HEK293 (cell line): ENCODE measurements around the gene TECR.
"Not testable (repeated sequence)": the region's sequence is repeated elsewhere in the genome, so short reads cannot be mapped to it uniquely, and the experiment has no call there.

Source experiments
- CTCF ChIA-PET: fragments of 350-600 bp; formaldehyde crosslinking; extraction: SDS; loops from one replicate; lab custom pipeline; 2021; ENCODE audit warnings: antibody characterized with exemption; lab: Yijun Ruan, JAX
- POLR2A ChIA-PET: fragments of 300-600 bp; formaldehyde crosslinking; extraction: SDS; loops from one replicate; lab custom pipeline; 2020; ENCODE audit warnings: antibody characterized with exemption, inconsistent platforms; lab: Yijun Ruan, JAX
- H3K27ac ChIP-seq: fragments of 200-500 bp; sonication (Bioruptor generic); 2 replicates; pipeline ENCODE4 v1.5.1; 2014; ENCODE audit warnings: low read depth, low read length, control low read depth, inconsistent platforms; ENCODE audit errors: extremely low read depth
- H3K36me3 ChIP-seq, 2 experiments: fragments of 200-500 bp in 1 of 2; sonication (Bioruptor generic) in 1 of 2; 1 replicate in 1 of 2; 2 replicates in 1 of 2; pipeline ENCODE4 v1.5.1; 2014 to 2017; ENCODE audit warnings: inconsistent platforms in 2 of 2, low read length in 2 of 2; ENCODE audit not compliant: control insufficient read depth in 2 of 2, insufficient read depth in 1 of 2
- H3K4me1 ChIP-seq: fragments of 200-500 bp; sonication (Bioruptor generic); 2 replicates; pipeline ENCODE4 v1.5.1; 2014; ENCODE audit warnings: mild to moderate bottlenecking, low read length, inconsistent platforms; ENCODE audit not compliant: control insufficient read depth, insufficient read depth
- H3K4me3 ChIP-seq: 2 replicates; pipeline ENCODE4 v1.5.1; 2011; ENCODE audit warnings: low read depth, mild to moderate bottlenecking, control low read depth, low read length, moderate library complexity
- H3K9me3 ChIP-seq: fragments of 200-500 bp; sonication (Bioruptor generic); 2 replicates; pipeline ENCODE4 v1.5.1; 2014; ENCODE audit warnings: low read depth, low read length, inconsistent platforms; ENCODE audit not compliant: control insufficient read depth, insufficient read depth
- BCL11A ChIP-seq: fragments of 450-650 bp; formaldehyde crosslinking; IDR thresholded peaks from 2 replicates; pipeline ENCODE4 v1.5.1; 2016; ENCODE audit warnings: low read depth, missing biosample characterization, missing genetic modification characterization
- FEZF1 ChIP-seq: fragments of 450-650 bp; formaldehyde crosslinking; IDR thresholded peaks from 2 replicates; pipeline ENCODE4 v1.5.1; 2016; ENCODE audit warnings: missing biosample characterization, missing genetic modification characterization
- GFI1B ChIP-seq: fragments of 450-650 bp; formaldehyde crosslinking; IDR thresholded peaks from 2 replicates; pipeline ENCODE4 v1.5.1; 2016; ENCODE audit warnings: missing biosample characterization, missing genetic modification characterization
- GLIS1 ChIP-seq: fragments of 450-650 bp; formaldehyde crosslinking; IDR thresholded peaks from 2 replicates; pipeline ENCODE4 v1.5.1; 2016; ENCODE audit warnings: missing biosample characterization, missing genetic modification characterization
- KLF1 ChIP-seq: fragments of 450-650 bp; formaldehyde crosslinking; IDR thresholded peaks from 2 replicates; pipeline ENCODE4 v1.5.1; 2016; ENCODE audit warnings: missing biosample characterization, missing genetic modification characterization
- REST ChIP-seq: fragments of 450-650 bp; formaldehyde crosslinking; IDR thresholded peaks from 2 replicates; pipeline ENCODE4 v1.5.1; 2016; ENCODE audit warnings: missing biosample characterization, missing genetic modification characterization
- TCF7L2 ChIP-seq: IDR thresholded peaks from 2 replicates; pipeline ENCODE4 v1.6.1; 2011; ENCODE audit warnings: low read depth, mild to moderate bottlenecking, inconsistent platforms, low read length, moderate library complexity, borderline replicate concordance
- ZEB2 ChIP-seq: fragments of 450-650 bp; formaldehyde crosslinking; IDR thresholded peaks from 2 replicates; pipeline ENCODE4 v1.5.1; 2016; ENCODE audit warnings: missing biosample characterization, missing genetic modification characterization
- ZFHX2 ChIP-seq: fragments of 450-650 bp; formaldehyde crosslinking; conservative IDR thresholded peaks from 2 replicates; pipeline ENCODE4 v1.5.1; 2016; ENCODE audit warnings: missing biosample characterization, missing genetic modification characterization
- ZFP41 ChIP-seq: fragments of 450-650 bp; formaldehyde crosslinking; IDR thresholded peaks from 2 replicates; pipeline ENCODE4 v1.5.1; 2016; ENCODE audit warnings: missing biosample characterization, missing genetic modification characterization, borderline replicate concordance
- ZNF133 ChIP-seq: fragments of 450-650 bp; formaldehyde crosslinking; IDR thresholded peaks from 2 replicates; pipeline ENCODE4 v1.5.1; 2016; ENCODE audit warnings: missing biosample characterization, missing genetic modification characterization
- ZNF155 ChIP-seq: fragments of 450-650 bp; formaldehyde crosslinking; IDR thresholded peaks from 2 replicates; pipeline ENCODE4 v1.5.1; 2016; ENCODE audit warnings: missing biosample characterization, missing genetic modification characterization
- ZNF211 ChIP-seq: fragments of 450-650 bp; formaldehyde crosslinking; IDR thresholded peaks from 2 replicates; pipeline ENCODE4 v1.5.1; 2016; ENCODE audit warnings: low read depth, missing biosample characterization, missing genetic modification characterization
- ZNF214 ChIP-seq: fragments of 450-650 bp; formaldehyde crosslinking; IDR thresholded peaks from 2 replicates; pipeline ENCODE4 v1.5.1; 2017; ENCODE audit warnings: missing biosample characterization, mild to moderate bottlenecking, missing genetic modification characterization, borderline replicate concordance
- ZNF302 ChIP-seq: fragments of 450-650 bp; formaldehyde crosslinking; IDR thresholded peaks from 2 replicates; pipeline ENCODE4 v1.5.1; 2016; ENCODE audit warnings: missing biosample characterization, missing genetic modification characterization, low read depth
- ZNF311 ChIP-seq: fragments of 450-650 bp; formaldehyde crosslinking; IDR thresholded peaks from 2 replicates; pipeline ENCODE4 v1.5.1; 2017; ENCODE audit warnings: missing biosample characterization, missing genetic modification characterization, borderline replicate concordance
- ZNF350 ChIP-seq: fragments of 450-650 bp; formaldehyde crosslinking; IDR thresholded peaks from 2 replicates; pipeline ENCODE4 v1.5.0; 2017; ENCODE audit warnings: missing biosample characterization, mild to moderate bottlenecking, missing genetic modification characterization
- ZNF398 ChIP-seq: fragments of 450-650 bp; formaldehyde crosslinking; IDR thresholded peaks from 2 replicates; pipeline ENCODE4 v1.5.1; 2017; ENCODE audit warnings: missing biosample characterization, missing genetic modification characterization
- ZNF404 ChIP-seq: fragments of 450-650 bp; formaldehyde crosslinking; IDR thresholded peaks from 2 replicates; pipeline ENCODE4 v1.5.1; 2017; ENCODE audit warnings: missing biosample characterization, missing genetic modification characterization
- ZNF488 ChIP-seq: fragments of 450-650 bp; formaldehyde crosslinking; IDR thresholded peaks from 2 replicates; pipeline ENCODE4 v1.5.1; 2016; ENCODE audit warnings: missing biosample characterization, missing genetic modification characterization
- ZNF521 ChIP-seq: fragments of 450-650 bp; formaldehyde crosslinking; IDR thresholded peaks from 2 replicates; pipeline ENCODE4 v1.5.1; 2017; ENCODE audit warnings: missing biosample characterization, mild to moderate bottlenecking, missing genetic modification characterization
- ZNF610 ChIP-seq: fragments of 450-650 bp; formaldehyde crosslinking; IDR thresholded peaks from 2 replicates; pipeline ENCODE4 v1.5.1; 2016; ENCODE audit warnings: missing biosample characterization, missing genetic modification characterization, borderline replicate concordance
- ZNF623 ChIP-seq: fragments of 450-650 bp; formaldehyde crosslinking; IDR thresholded peaks from 2 replicates; pipeline ENCODE4 v1.5.1; 2016; ENCODE audit warnings: missing biosample characterization, missing genetic modification characterization
- ZNF645 ChIP-seq: fragments of 450-650 bp; formaldehyde crosslinking; IDR thresholded peaks from 2 replicates; pipeline ENCODE4; 2016; ENCODE audit warnings: missing biosample characterization, missing genetic modification characterization
- TF ChIP-seq, protein P1 (sequence below): fragments of 450-650 bp; formaldehyde crosslinking; IDR thresholded peaks from 2 replicates; pipeline ENCODE4 v1.5.1; 2017; ENCODE audit warnings: missing biosample characterization, missing genetic modification characterization

TECR gene

DNA sequence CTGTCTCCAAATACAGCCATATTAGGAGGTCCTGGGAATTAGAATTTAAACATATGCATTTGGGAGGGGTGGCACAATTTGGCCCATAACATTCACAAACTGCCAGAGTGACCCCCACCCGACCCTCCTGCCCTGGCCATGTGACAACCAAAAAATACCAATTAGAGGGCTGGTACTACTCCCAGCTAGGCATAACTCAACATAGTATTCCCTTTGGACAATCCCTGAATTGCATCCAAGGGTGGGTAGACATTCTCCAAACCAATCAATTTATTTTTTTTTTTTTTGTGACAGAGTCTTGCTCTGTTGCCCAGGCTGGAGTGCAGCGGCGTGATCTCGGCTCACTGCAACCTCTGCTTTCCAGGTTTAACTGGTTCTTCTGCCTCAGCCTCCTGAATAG is 83.3 kb downstream of the TECR start:
- no peak overlapping the region for H3K4me3 ChIP-seq
- no peaks in the 10 kb centered on the region for H3K36me3 ChIP-seq
- H3K4me1 ChIP-seq: no peaks in the 10 kb centered on the region
- ChIA-PET CTCF (no interaction called here), POLR2A (no interaction called here)
- no peak overlapping the region for H3K27ac ChIP-seq
- TF ChIP-seq GLIS1 (tag by site-specific recombination) (no peak), TCF7L2 (no peak), ZNF623 (no peak), GFI1B (tag by site-specific recombination) (no peak), KLF1 (tag by site-specific recombination) (no peak), ZNF404 (tag by site-specific recombination) (no peak), ZNF610 (no peak), ZNF211 (tag by site-specific recombination) (no peak), ZEB2 (no peak), ZNF521 (tag by site-specific recombination) (no peak), ZNF311 (tag by site-specific recombination) (no peak), ZNF133 (no peak), BCL11A (no peak), ZNF302 (no peak), FEZF1 (tag by site-specific recombination) (no peak), ZNF350 (tag by site-specific recombination) (no peak), ZFHX2 (tag by site-specific recombination) (no peak), ZNF398 (no peak), REST (tag by site-specific recombination) (no peak)
- no peaks in the 10 kb centered on the region for H3K9me3 ChIP-seq

- H3K27ac ChIP-seq, CTCF ChIA-PET, H3K4me1 ChIP-seq, H3K36me3 ChIP-seq, H3K9me3 ChIP-seq, H3K4me3 ChIP-seq, POLR2A ChIA-PET: not testable (repeated sequence)
Measured at GRCh38 chr19:14613399-14614098, 84.2 kb downstream of the TECR start.

DNA sequence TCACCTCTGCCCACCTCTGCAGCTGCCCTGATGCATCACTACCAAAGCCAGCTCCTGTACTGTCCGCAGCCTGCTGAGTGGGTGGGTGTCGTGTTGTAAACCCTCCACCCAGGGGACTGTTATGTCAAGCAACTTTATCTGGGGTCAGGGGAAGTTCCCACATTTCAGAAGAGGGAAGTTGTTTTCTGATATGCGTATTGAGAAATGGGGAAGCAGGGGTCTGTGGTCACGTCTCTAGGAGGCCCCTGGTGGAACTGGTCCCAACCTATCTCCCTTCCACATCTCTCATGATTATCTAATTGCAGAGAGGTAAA is 84.7 kb downstream of the TECR start:
- no peak overlapping the region for H3K4me3 ChIP-seq
- no peaks in the 10 kb centered on the region for H3K4me1 ChIP-seq
- H3K36me3 ChIP-seq: no peaks in the 10 kb centered on the region
- ChIA-PET POLR2A (no interaction called here), CTCF (no interaction called here)
- H3K9me3 ChIP-seq: no peaks in the 10 kb centered on the region
- no peak overlapping the region for H3K27ac ChIP-seq
- TF ChIP-seq ZNF488 (no peak), ZFP41 (tag by site-specific recombination) (no peak), ZNF214 (tag by site-specific recombination) (no peak), ZNF155 (no peak), ZNF645 (tag by site-specific recombination) (no peak)
- TF ChIP-seq, protein P1, sequence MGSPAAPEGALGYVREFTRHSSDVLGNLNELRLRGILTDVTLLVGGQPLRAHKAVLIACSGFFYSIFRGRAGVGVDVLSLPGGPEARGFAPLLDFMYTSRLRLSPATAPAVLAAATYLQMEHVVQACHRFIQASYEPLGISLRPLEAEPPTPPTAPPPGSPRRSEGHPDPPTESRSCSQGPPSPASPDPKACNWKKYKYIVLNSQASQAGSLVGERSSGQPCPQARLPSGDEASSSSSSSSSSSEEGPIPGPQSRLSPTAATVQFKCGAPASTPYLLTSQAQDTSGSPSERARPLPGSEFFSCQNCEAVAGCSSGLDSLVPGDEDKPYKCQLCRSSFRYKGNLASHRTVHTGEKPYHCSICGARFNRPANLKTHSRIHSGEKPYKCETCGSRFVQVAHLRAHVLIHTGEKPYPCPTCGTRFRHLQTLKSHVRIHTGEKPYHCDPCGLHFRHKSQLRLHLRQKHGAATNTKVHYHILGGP (tag by site-specific recombination): no peak
